B cell (primary cell): ENCODE results near the gene ATP6V0A1. TPM values are rescaled to one million over a fixed set of nuclear protein-coding genes. Genes with fewer than 3 reads are reported as not detected.

Source experiments
- ATAC-seq: fragments of 200-7000 bp; cut with Tn5 transposase; one replicate; pipeline ENCODE4 v1.10.0; 2021; ENCODE audit warnings: low read depth, mild to moderate bottlenecking, moderate number of reproducible peaks, moderate library complexity
- CTCF ChIA-PET: fragments of 350-600 bp; sonication (Branson Sonifier 250); formaldehyde crosslinking; loops from one replicate; lab custom pipeline; 2021; ENCODE audit warnings: antibody characterized with exemption, inconsistent platforms; lab: Charles Lee
- POLR2A ChIA-PET: fragments of 350-600 bp; sonication (Branson Sonifier 250); formaldehyde crosslinking; loops from one replicate; lab custom pipeline; 2021; ENCODE audit warnings: antibody characterized with exemption; lab: Charles Lee
- DNase-seq: peaks from one replicate; pipeline ENCODE4 v3.0.0; 2013
- H2AFZ ChIP-seq: 2 replicates; pipeline ENCODE4 v1.6.1; 2012; ENCODE audit warnings: mild to moderate bottlenecking, low read depth, low read length; ENCODE audit not compliant: insufficient read depth, poor library complexity, severe bottlenecking
- H3K27ac ChIP-seq, 2 donors: 1 replicate in 1 of 2; 2 replicates in 1 of 2; pipeline ENCODE4 v1.5.1; 2012 to 2013; ENCODE audit warnings: low read length in 2 of 2, mild to moderate bottlenecking in 2 of 2, moderate library complexity in 1 of 2
- H3K27me3 ChIP-seq, 4 experiments: fragments of 200-600 bp in 1 of 4; sonication (generic) in 1 of 4; replicated peaks in 1 of 4; 1 replicate in 2 of 4; 2 replicates in 2 of 4; pipeline versions ENCODE4 v1.6.1 to v1.7.0; 2013 to 2016; ENCODE audit warnings: low read length in 3 of 4, mild to moderate bottlenecking in 2 of 4, mixed read lengths in 1 of 4, moderate library complexity in 1 of 4; ENCODE audit not compliant: insufficient read depth in 4 of 4, control insufficient read depth in 3 of 4; ENCODE audit errors: control extremely low read depth in 1 of 4
- H3K36me3 ChIP-seq, 2 experiments: replicated peaks in 1 of 2; 1 replicate in 1 of 2; 2 replicates in 1 of 2; pipeline versions ENCODE4 v1.6.1 to v1.7.1; 2013; ENCODE audit warnings: low read length in 1 of 2; ENCODE audit not compliant: insufficient read depth in 2 of 2, control insufficient read depth in 1 of 2; ENCODE audit errors: control extremely low read depth in 1 of 2, extremely low read depth in 1 of 2
- H3K4me1 ChIP-seq, 2 donors: fragments of 200-600 bp in 1 of 2; sonication (generic) in 1 of 2; 1 replicate in 1 of 2; 2 replicates in 1 of 2; pipeline versions ENCODE4 v1.5.1 to v1.6.1; 2013 to 2017; ENCODE audit warnings: low read length in 2 of 2; ENCODE audit not compliant: control insufficient read depth in 2 of 2, insufficient read depth in 2 of 2
- H3K4me2 ChIP-seq: replicated peaks from 2 replicates; pipeline ENCODE3; 2012; ENCODE audit warnings: mild to moderate bottlenecking, low read depth, low read length; ENCODE audit not compliant: poor library complexity, severe bottlenecking
- H3K4me3 ChIP-seq, 5 experiments: fragments of 200-600 bp in 1 of 5; sonication (generic) in 1 of 5; 1 replicate in 3 of 5; 2 replicates in 2 of 5; pipeline versions ENCODE4 v1.5.1 to v1.7.0; 2011 to 2016; ENCODE audit warnings: low read length in 4 of 5, mild to moderate bottlenecking in 4 of 5, low read depth in 2 of 5, control low read depth in 1 of 5, moderate library complexity in 1 of 5; ENCODE audit not compliant: insufficient read depth in 1 of 5; ENCODE audit errors: control extremely low read depth in 1 of 5, extremely low read depth in 1 of 5
- H3K79me2 ChIP-seq: fragments of 200-600 bp; sonication (generic); one replicate; pipeline ENCODE4 v1.6.0; 2016; ENCODE audit warnings: low read length; ENCODE audit not compliant: control insufficient read depth, insufficient read depth
- H3K9ac ChIP-seq: fragments of 200-600 bp; sonication (generic); 2 replicates; pipeline ENCODE4 v1.6.1; 2017; ENCODE audit warnings: mild to moderate bottlenecking, low read length, moderate library complexity
- H3K9me3 ChIP-seq, 3 donors: one replicate each; pipeline versions ENCODE4 v1.6.1 to v1.7.1; 2013; ENCODE audit warnings: low read length in 2 of 3; ENCODE audit not compliant: control insufficient read depth in 2 of 3, insufficient read depth in 1 of 3; ENCODE audit errors: control extremely low read depth in 1 of 3
- H4K20me1 ChIP-seq: 2 replicates; pipeline ENCODE4 v1.6.0; 2012; ENCODE audit warnings: mild to moderate bottlenecking, low read length; ENCODE audit not compliant: insufficient read depth, control insufficient read depth, poor library complexity, severe bottlenecking
- H3K27ac Mint-ChIP-seq: one replicate; pipeline ENCODE4 v1.8.0; 2021; ENCODE audit warnings: mixed read lengths
- H3K27me3 Mint-ChIP-seq: one replicate; pipeline ENCODE4 v1.8.0; 2021; ENCODE audit warnings: mixed read lengths
- H3K4me1 Mint-ChIP-seq: one replicate; pipeline ENCODE4 v1.8.0; 2021; ENCODE audit warnings: mixed read lengths
- H3K4me3 Mint-ChIP-seq: one replicate; pipeline ENCODE4 v1.8.0; 2021; ENCODE audit warnings: mixed read lengths
- H3K9me3 Mint-ChIP-seq: one replicate; pipeline ENCODE4 v1.8.0; 2022; ENCODE audit warnings: mixed read lengths; ENCODE audit not compliant: insufficient read depth
- EZH2 ChIP-seq: IDR thresholded peaks from 2 replicates; pipeline ENCODE4 v1.6.1; 2012; ENCODE audit warnings: borderline replicate concordance, low read depth, mild to moderate bottlenecking, moderate library complexity, low read length; ENCODE audit not compliant: insufficient read depth, poor library complexity, severe bottlenecking
- WGBS: methylation state at CpG from one replicate; pipeline ENCODE4 v1.1.5; 2013; ENCODE audit warnings: missing lambda C conversion rate; ENCODE audit not compliant: insufficient coverage; 5-methylcytosine and 5-hydroxymethylcytosine counted together
- intact Hi-C: fragments of 100-400 bp; cut with micrococcal nuclease; formaldehyde crosslinking; loops from one replicate; pipeline ENCODE4 v1.10.0; 2022
- polyA plus RNA-seq: library from polyadenylated mRNA; depleted of rRNA; stranded (reverse); fragments of >200 nt; gene quantifications from 2 replicates; pipeline ENCODE4 v1.2.3, GENCODE V29; 2012
- total RNA-seq, 2 donors: library from RNA; stranded (reverse); fragments of 120-200 nt in 1 of 2; gene quantifications; 1 replicate in 1 of 2; 2 replicates in 1 of 2; pipeline versions ENCODE4 v1.2.3 to v1.2.4, GENCODE V29; 2013 to 2022
- TF ChIP-seq, protein P1 (sequence below): fragments of 200-600 bp; IDR thresholded peaks from one replicate; pipeline ENCODE4 v1.8.0; 2022; ENCODE audit warnings: antibody characterized with exemption, mild to moderate bottlenecking

The ATP6V0A1 gene
- total and polyA plus RNA-seq, 2 donors (not counting 1 experiment from before 2014, with no cell fraction given), result 59.1 to 90.9 TPM

DNA sequence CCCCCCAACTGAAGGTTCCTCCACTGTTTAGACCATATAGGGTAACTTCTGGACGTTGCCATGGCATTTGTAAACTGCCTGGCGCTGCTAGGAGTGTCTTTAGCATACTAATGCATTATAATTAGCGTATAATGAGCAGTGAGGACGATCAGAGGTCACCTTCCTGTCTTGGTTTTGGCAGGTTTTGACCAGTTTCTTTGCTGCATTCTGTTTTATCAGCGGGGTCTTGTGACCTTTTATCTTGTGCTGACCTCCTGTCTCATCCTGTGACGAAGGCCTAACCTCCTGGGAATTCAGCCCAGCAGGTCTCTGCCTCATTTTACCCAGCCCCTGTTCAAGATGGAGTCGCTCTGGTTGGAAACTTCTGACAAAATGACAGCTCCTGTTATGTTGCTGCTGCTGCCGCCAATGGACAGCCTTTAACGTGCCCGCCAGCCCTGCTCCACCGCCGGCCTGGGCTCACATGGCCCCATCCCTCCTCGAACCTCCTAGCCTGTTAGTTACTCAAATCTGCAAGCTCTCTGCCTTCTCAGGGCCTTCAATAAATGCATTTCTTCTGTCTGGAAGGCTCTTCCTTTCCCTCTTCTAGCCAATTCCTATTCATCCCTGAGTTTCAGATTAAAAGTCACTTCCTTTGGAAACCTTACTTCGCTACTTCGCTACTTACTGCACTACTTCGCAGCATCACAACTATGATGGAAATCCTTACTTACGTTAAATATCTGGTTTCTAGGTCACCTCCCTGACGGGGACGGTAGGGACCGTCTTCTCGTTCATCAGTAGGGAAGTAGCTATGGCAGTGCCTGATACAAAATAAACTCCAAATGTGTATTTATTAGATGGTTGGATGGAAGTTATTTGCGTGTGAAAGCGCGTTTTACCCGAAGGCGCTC lies 76.7 kb downstream of the ATP6V0A1 start:
- no peak for DNase-seq
- H3K4me3 Mint-ChIP-seq, result peak overlapping the region; percentile 83
- Histone ChIP-seq H3K4me1 (peaks cover 31 to 37% of the 10 kb centered on the region in 2 donors), H3K4me3 (peak overlapping the region; percentile 51 to 82 (median 70)), H3K9ac (peak overlapping the region; percentile 75), H3K27me3 (no peaks in the 10 kb centered on the region), H4K20me1 (peaks cover 19% of the 10 kb centered on the region), H3K4me2 (peak overlapping the region; percentile 92), H3K27ac (peak overlapping the region; percentile 86 to 94), H3K9me3 (no peaks in the 10 kb centered on the region), H3K79me2 (peaks cover 27% of the 10 kb centered on the region), H3K36me3 (peaks cover 0 to 8% of the 10 kb centered on the region in 2 experiments), H2AFZ (peak overlapping the region; percentile 80)
- CTCF ChIA-PET, result interaction anchor here (0.5 to 2.7 kb wide), 9 partner anchors 8 to 290 kb away, joined by 3 to 16 read pairs (median 3); partner anchors contain the start of gene STAT5A
- H3K27me3 Mint-ChIP-seq, result no peaks in the 10 kb centered on the region
- H3K9me3 Mint-ChIP-seq, result no peaks in the 10 kb centered on the region
- ATAC-seq, result no peak
- intact Hi-C loops, result loop anchor here (1.0 to 5.0 kb wide), 7 partner anchors 13 to 635 kb away; partner anchors contain the start of genes MLX, NBR1, PLEKHH3 and PSMC3IP
- POLR2A ChIA-PET, result interaction anchor here (0.9 to 1.7 kb wide), 5 partner anchors 13 to 147 kb away, joined by 3 to 9 read pairs (median 6); partner anchors contain the start of genes PSMC3IP and STAT3
- 52% methylated on average over 21 of the region's 26 CpGs for WGBS
- peak overlapping the region; percentile 87 for H3K27ac Mint-ChIP-seq
- no peak for TF ChIP-seq EZH2
- TF ChIP-seq, protein P1, sequence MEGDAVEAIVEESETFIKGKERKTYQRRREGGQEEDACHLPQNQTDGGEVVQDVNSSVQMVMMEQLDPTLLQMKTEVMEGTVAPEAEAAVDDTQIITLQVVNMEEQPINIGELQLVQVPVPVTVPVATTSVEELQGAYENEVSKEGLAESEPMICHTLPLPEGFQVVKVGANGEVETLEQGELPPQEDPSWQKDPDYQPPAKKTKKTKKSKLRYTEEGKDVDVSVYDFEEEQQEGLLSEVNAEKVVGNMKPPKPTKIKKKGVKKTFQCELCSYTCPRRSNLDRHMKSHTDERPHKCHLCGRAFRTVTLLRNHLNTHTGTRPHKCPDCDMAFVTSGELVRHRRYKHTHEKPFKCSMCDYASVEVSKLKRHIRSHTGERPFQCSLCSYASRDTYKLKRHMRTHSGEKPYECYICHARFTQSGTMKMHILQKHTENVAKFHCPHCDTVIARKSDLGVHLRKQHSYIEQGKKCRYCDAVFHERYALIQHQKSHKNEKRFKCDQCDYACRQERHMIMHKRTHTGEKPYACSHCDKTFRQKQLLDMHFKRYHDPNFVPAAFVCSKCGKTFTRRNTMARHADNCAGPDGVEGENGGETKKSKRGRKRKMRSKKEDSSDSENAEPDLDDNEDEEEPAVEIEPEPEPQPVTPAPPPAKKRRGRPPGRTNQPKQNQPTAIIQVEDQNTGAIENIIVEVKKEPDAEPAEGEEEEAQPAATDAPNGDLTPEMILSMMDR, result no peak
- H3K4me1 Mint-ChIP-seq, result peaks cover 46% of the 10 kb centered on the region
